Osteocyte (in vitro differentiated cells): Measurements from ENCODE around the gene VDR. TPM values are rescaled to one million over a fixed set of nuclear protein-coding genes. Genes with fewer than 3 reads are reported as not detected.

Experiments
- DNase-seq: peaks from one replicate; pipeline ENCODE4 v3.0.0; 2021; ENCODE audit warnings: mixed read lengths; ENCODE audit not compliant: unreplicated experiment; ENCODE audit errors: extremely low spot score
- H3K27ac Mint-ChIP-seq: one replicate; pipeline ENCODE4 v1.8.0; 2021; ENCODE audit warnings: mild to moderate bottlenecking, mixed read lengths; ENCODE audit not compliant: unreplicated experiment
- H3K27me3 Mint-ChIP-seq: one replicate; pipeline ENCODE4 v1.8.0; 2021; ENCODE audit warnings: mixed read lengths; ENCODE audit not compliant: unreplicated experiment
- H3K36me3 Mint-ChIP-seq: one replicate; pipeline ENCODE4 v1.8.0; 2021; ENCODE audit warnings: mixed read lengths; ENCODE audit not compliant: unreplicated experiment
- H3K4me1 Mint-ChIP-seq: one replicate; pipeline ENCODE4 v1.8.0; 2021; ENCODE audit warnings: mixed read lengths; ENCODE audit not compliant: unreplicated experiment
- H3K4me3 Mint-ChIP-seq: one replicate; pipeline ENCODE4 v1.8.0; 2021; ENCODE audit warnings: mild to moderate bottlenecking, moderate library complexity, mixed read lengths; ENCODE audit not compliant: unreplicated experiment
- H3K9me3 Mint-ChIP-seq: one replicate; pipeline ENCODE4 v1.8.0; 2021; ENCODE audit warnings: mixed read lengths; ENCODE audit not compliant: unreplicated experiment
- CTCF ChIP-seq: fragments of 200-600 bp; sonication (generic); IDR thresholded peaks from 2 replicates; pipeline ENCODE4 v1.5.0; 2021; ENCODE audit warnings: antibody characterized with exemption, mild to moderate bottlenecking, moderate library complexity
- total RNA-seq: library from RNA; stranded (reverse); gene quantifications from 2 replicates; pipeline ENCODE4 v1.2.1, GENCODE V29; 2021

The VDR gene
- total RNA-seq, 1 donor from 2014 or later = 2.7 TPM

- peaks cover 9% of the 10 kb centered on the region for H3K27me3 Mint-ChIP-seq
- no peak for TF ChIP-seq CTCF
- no peak overlapping the region for H3K4me3 Mint-ChIP-seq
- no peaks in the 10 kb centered on the region for H3K9me3 Mint-ChIP-seq
- H3K36me3 Mint-ChIP-seq = no peaks in the 10 kb centered on the region
- DNase-seq = no peak
- peaks cover 18% of the 10 kb centered on the region for H3K4me1 Mint-ChIP-seq
- H3K27ac Mint-ChIP-seq = no peak overlapping the region
Observed at GRCh38 chr12:47840571-47840970, 64.2 kb downstream of the VDR start.

GRCh38 chr12:47839214-47839876, 65.4 kb downstream of the VDR start:
- TF ChIP-seq CTCF = no peak
- Mint-ChIP-seq H3K9me3 (no peaks in the 10 kb centered on the region), H3K27me3 (peaks cover 9% of the 10 kb centered on the region), H3K4me1 (peaks cover 15% of the 10 kb centered on the region), H3K36me3 (no peaks in the 10 kb centered on the region), H3K27ac (no peak overlapping the region), H3K4me3 (no peak overlapping the region)
- DNase-seq = no peak

- peaks cover 13% of the 10 kb centered on the region for H3K4me1 Mint-ChIP-seq
- no peaks in the 10 kb centered on the region for H3K9me3 Mint-ChIP-seq
- H3K27me3 Mint-ChIP-seq = peaks cover 9% of the 10 kb centered on the region
- DNase-seq = no peak
- no peak overlapping the region for H3K4me3 Mint-ChIP-seq
- TF ChIP-seq CTCF = peak; percentile 77
- no peaks in the 10 kb centered on the region for H3K36me3 Mint-ChIP-seq
- no peak overlapping the region for H3K27ac Mint-ChIP-seq
Observed at GRCh38 chr12:47838286-47838931, 66.4 kb downstream of the VDR start.

- H3K4me1 Mint-ChIP-seq = peaks cover 13% of the 10 kb centered on the region
- no peak overlapping the region for H3K4me3 Mint-ChIP-seq
- peak; percentile 93 for TF ChIP-seq CTCF
- H3K36me3 Mint-ChIP-seq = no peaks in the 10 kb centered on the region
- no peak for DNase-seq
- no peaks in the 10 kb centered on the region for H3K9me3 Mint-ChIP-seq
- no peak overlapping the region for H3K27ac Mint-ChIP-seq
- H3K27me3 Mint-ChIP-seq = peaks cover 9% of the 10 kb centered on the region
Observed at GRCh38 chr12:47837190-47838171, 67.3 kb downstream of the VDR start.

GRCh38 chr12:47835831-47836155, 69.0 kb downstream of the VDR start:
- TF ChIP-seq CTCF = no peak
- H3K27ac Mint-ChIP-seq = no peak overlapping the region

More at GRCh38 chr12:47835831-47836155, 69.0 kb downstream of the VDR start:
- Mint-ChIP-seq H3K27me3 (peaks cover 5% of the 10 kb centered on the region), H3K4me1 (peaks cover 13% of the 10 kb centered on the region), H3K36me3 (no peaks in the 10 kb centered on the region), H3K9me3 (no peaks in the 10 kb centered on the region), H3K4me3 (no peak overlapping the region)
- DNase-seq = no peak
